Thyroid gland (tissue), 4 donors: ENCODE data around the gene TRPC1.
"Not testable (repeated sequence)": the region's sequence is repeated elsewhere in the genome, so short reads cannot be mapped to it uniquely, and the experiment has no call there.

ENCODE experiments used
- POLR2A ChIP-seq, 2 donors: fragments of 450-650 bp; IDR thresholded peaks; one replicate each; pipeline ENCODE4 v1.6.1; 2017; ENCODE audit warnings: antibody characterized with exemption in 2 of 2, mild to moderate bottlenecking in 2 of 2, moderate library complexity in 1 of 2
- TF ChIP-seq, protein P1 (sequence below), 6 experiments: fragments of 200-600 bp in 3 of 6; fragments of 450-650 bp in 3 of 6; sonication (generic) in 3 of 6; IDR thresholded peaks; one replicate each; pipeline ENCODE4 v1.5.1; 2016 to 2019; ENCODE audit warnings: antibody characterized with exemption in 6 of 6, mild to moderate bottlenecking in 2 of 6, inconsistent platforms in 1 of 6, moderate library complexity in 1 of 6

DNA sequence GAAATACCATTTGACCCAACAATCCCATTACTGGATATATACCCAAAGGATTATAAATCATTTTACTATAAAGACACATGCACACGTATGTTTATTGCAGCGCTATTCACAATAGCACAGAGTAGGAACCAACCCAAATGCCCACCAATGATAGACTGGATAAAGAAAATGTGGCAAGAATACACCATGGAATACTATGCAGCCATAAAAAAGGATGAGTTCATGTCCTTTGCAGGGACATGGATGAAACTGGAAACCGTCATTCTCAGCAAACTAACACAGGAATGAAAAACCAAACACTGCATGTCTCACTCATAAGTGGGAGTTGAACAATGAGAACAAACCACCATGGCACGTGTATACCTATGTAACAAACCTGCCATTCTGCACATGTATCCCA is 26.7 kb downstream of the TRPC1 start:
- TF ChIP-seq, protein P1, sequence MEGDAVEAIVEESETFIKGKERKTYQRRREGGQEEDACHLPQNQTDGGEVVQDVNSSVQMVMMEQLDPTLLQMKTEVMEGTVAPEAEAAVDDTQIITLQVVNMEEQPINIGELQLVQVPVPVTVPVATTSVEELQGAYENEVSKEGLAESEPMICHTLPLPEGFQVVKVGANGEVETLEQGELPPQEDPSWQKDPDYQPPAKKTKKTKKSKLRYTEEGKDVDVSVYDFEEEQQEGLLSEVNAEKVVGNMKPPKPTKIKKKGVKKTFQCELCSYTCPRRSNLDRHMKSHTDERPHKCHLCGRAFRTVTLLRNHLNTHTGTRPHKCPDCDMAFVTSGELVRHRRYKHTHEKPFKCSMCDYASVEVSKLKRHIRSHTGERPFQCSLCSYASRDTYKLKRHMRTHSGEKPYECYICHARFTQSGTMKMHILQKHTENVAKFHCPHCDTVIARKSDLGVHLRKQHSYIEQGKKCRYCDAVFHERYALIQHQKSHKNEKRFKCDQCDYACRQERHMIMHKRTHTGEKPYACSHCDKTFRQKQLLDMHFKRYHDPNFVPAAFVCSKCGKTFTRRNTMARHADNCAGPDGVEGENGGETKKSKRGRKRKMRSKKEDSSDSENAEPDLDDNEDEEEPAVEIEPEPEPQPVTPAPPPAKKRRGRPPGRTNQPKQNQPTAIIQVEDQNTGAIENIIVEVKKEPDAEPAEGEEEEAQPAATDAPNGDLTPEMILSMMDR (IDR thresholded peaks at IDR 0.05), result not testable (repeated sequence)
- TF ChIP-seq POLR2A (IDR thresholded peaks at IDR 0.05), result not testable (repeated sequence)
